ENCODE results near the gene ADM. TPM values are rescaled to one million over a fixed set of nuclear protein-coding genes. Genes with fewer than 3 reads are reported as not detected.

Gene ADM
- total and polyA plus RNA-seq, 2 donors (not counting 1 experiment from before 2014, with no cell fraction given), result 2.3 to 10.4 TPM

DNA sequence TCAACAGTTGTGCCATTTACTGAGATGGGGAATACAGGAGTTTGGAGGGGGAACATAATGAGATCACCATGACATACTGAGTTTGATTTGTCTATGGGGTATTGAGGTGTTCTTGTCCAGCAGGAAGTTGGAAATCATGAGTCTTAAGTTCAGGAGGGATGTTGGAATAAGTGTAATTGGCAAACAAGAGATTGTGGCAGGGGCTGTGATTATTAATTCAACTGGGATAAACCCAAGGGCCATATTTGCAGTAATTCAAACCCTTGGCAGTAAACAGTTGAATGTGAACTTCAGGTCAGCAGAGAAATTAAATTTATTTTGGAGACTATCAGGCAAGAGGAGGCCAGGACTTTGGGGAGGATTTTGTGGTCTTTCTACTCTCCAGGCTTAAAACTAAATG, 33.4 kb downstream of the ADM start:
- H3K4me1 ChIP-seq (ENCODE audit: control insufficient read depth in 2 of 2, insufficient read depth in 2 of 2, low read length in 2 of 2), result no peaks in the 10 kb centered on the region
- Mint-ChIP-seq H3K27me3 (peaks cover 36% of the 10 kb centered on the region), H3K27ac (no peak overlapping the region), H3K4me3 (no peak overlapping the region), H3K4me1 (no peaks in the 10 kb centered on the region), H3K9me3 (ENCODE audit: insufficient read depth) (no peaks in the 10 kb centered on the region)
- H4K20me1 ChIP-seq (ENCODE audit: control insufficient read depth, insufficient read depth, low read length, poor library complexity, severe bottlenecking), result no peaks in the 10 kb centered on the region
- no peaks in the 10 kb centered on the region for H3K36me3 ChIP-seq (replicated peaks in 1 of 2; ENCODE audit: control extremely low read depth in 1 of 2, control insufficient read depth in 1 of 2, extremely low read depth in 1 of 2, insufficient read depth in 2 of 2, low read length in 1 of 2)
- intact Hi-C loops (cut with micrococcal nuclease), result no loop called here
- H3K9me3 ChIP-seq (ENCODE audit: control extremely low read depth in 1 of 3, control insufficient read depth in 2 of 3, insufficient read depth in 1 of 3, low read length in 2 of 3), result no peaks in the 10 kb centered on the region
- ATAC-seq (ENCODE audit: low read depth), result no peak
- TF ChIP-seq, protein P1, sequence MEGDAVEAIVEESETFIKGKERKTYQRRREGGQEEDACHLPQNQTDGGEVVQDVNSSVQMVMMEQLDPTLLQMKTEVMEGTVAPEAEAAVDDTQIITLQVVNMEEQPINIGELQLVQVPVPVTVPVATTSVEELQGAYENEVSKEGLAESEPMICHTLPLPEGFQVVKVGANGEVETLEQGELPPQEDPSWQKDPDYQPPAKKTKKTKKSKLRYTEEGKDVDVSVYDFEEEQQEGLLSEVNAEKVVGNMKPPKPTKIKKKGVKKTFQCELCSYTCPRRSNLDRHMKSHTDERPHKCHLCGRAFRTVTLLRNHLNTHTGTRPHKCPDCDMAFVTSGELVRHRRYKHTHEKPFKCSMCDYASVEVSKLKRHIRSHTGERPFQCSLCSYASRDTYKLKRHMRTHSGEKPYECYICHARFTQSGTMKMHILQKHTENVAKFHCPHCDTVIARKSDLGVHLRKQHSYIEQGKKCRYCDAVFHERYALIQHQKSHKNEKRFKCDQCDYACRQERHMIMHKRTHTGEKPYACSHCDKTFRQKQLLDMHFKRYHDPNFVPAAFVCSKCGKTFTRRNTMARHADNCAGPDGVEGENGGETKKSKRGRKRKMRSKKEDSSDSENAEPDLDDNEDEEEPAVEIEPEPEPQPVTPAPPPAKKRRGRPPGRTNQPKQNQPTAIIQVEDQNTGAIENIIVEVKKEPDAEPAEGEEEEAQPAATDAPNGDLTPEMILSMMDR (IDR thresholded peaks at IDR 0.05), result no peak
- TF ChIP-seq EZH2 (IDR thresholded peaks at IDR 0.05; ENCODE audit: borderline replicate concordance, insufficient read depth, low read depth, low read length, poor library complexity, severe bottlenecking), result no peak
- H2AFZ ChIP-seq (ENCODE audit: insufficient read depth, low read depth, low read length, poor library complexity, severe bottlenecking), result no peak overlapping the region
- ChIA-PET POLR2A (no interaction called here), CTCF (no interaction called here)
- H3K27me3 ChIP-seq (replicated peaks in 1 of 4; ENCODE audit: control extremely low read depth in 1 of 4, control insufficient read depth in 3 of 4, insufficient read depth in 4 of 4, low read length in 3 of 4), result peaks cover 0 to 6% (median 0%) of the 10 kb centered on the region in 4 experiments
- H3K4me2 ChIP-seq (replicated peaks; ENCODE audit: low read depth, low read length, poor library complexity, severe bottlenecking), result no peak overlapping the region
- no peak overlapping the region for H3K27ac ChIP-seq (ENCODE audit: low read length in 2 of 2)
- no peak overlapping the region for H3K9ac ChIP-seq (ENCODE audit: low read length)
- H3K79me2 ChIP-seq (ENCODE audit: control insufficient read depth, insufficient read depth, low read length), result no peaks in the 10 kb centered on the region
- no peak overlapping the region for H3K4me3 ChIP-seq (ENCODE audit: control extremely low read depth in 1 of 5, extremely low read depth in 1 of 5, insufficient read depth in 1 of 5, low read depth in 2 of 5, low read length in 4 of 5)
- DNase-seq, result no peak

DNA sequence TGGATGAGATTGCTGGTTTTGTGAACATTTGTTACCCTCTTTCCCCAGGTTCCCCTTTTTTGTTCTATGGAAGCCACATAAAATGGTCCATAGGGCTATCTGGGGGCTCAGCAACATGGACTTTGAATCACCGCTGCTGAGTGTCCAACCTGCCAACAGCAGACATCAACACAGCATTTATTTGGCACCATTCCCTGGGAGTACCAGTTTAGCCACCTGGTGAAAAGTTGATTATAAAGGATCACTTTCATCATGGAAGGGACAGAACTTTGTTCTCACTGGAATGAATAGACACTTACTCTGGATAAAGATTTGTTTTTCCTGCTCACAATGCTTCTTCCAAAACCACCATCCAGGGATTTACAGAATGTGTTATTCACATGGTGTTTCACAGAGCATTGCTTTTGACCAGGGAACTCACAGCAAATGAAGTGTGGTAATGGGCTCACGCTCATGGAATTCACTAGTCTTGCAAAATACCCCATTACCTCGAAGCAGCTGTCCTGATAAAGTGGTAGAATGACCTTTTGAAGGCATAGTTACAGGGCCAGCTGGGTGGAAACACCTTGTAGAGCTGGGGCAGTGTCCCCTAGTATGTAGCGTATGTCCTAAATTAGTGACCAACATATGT, 43.9 kb downstream of the ADM start:
- ATAC-seq (ENCODE audit: low read depth) (no peak), DNase-seq (no peak)
- Histone ChIP-seq H3K36me3 (replicated peaks in 1 of 2; ENCODE audit: control extremely low read depth in 1 of 2, control insufficient read depth in 1 of 2, extremely low read depth in 1 of 2, insufficient read depth in 2 of 2, low read length in 1 of 2) (no peaks in the 10 kb centered on the region), H3K4me2 (replicated peaks; ENCODE audit: low read depth, low read length, poor library complexity, severe bottlenecking) (no peak overlapping the region), H4K20me1 (ENCODE audit: control insufficient read depth, insufficient read depth, low read length, poor library complexity, severe bottlenecking) (no peaks in the 10 kb centered on the region), H3K9me3 (ENCODE audit: control extremely low read depth in 1 of 3, control insufficient read depth in 2 of 3, insufficient read depth in 1 of 3, low read length in 2 of 3) (no peaks in the 10 kb centered on the region), H3K27me3 (replicated peaks in 1 of 4; ENCODE audit: control extremely low read depth in 1 of 4, control insufficient read depth in 3 of 4, insufficient read depth in 4 of 4, low read length in 3 of 4) (no peaks in the 10 kb centered on the region), H3K79me2 (ENCODE audit: control insufficient read depth, insufficient read depth, low read length) (no peaks in the 10 kb centered on the region), H3K4me1 (ENCODE audit: control insufficient read depth in 2 of 2, insufficient read depth in 2 of 2, low read length in 2 of 2) (no peaks in the 10 kb centered on the region), H3K9ac (ENCODE audit: low read length) (no peak overlapping the region), H3K27ac (ENCODE audit: low read length in 2 of 2) (no peak overlapping the region), H3K4me3 (ENCODE audit: control extremely low read depth in 1 of 5, extremely low read depth in 1 of 5, insufficient read depth in 1 of 5, low read depth in 2 of 5, low read length in 4 of 5) (no peak overlapping the region), H2AFZ (ENCODE audit: insufficient read depth, low read depth, low read length, poor library complexity, severe bottlenecking) (no peak overlapping the region)
- TF ChIP-seq, protein P1 (IDR thresholded peaks at IDR 0.05), result no peak
- no peak for TF ChIP-seq EZH2 (IDR thresholded peaks at IDR 0.05; ENCODE audit: borderline replicate concordance, insufficient read depth, low read depth, low read length, poor library complexity, severe bottlenecking)
- CTCF ChIA-PET, result no interaction called here
- intact Hi-C loops (cut with micrococcal nuclease), result no loop called here
- peaks cover 7% of the 10 kb centered on the region for H3K27me3 Mint-ChIP-seq
- no peaks in the 10 kb centered on the region for H3K9me3 Mint-ChIP-seq (ENCODE audit: insufficient read depth)
- 100% methylated on average over 1 of the region's 4 CpGs for WGBS (ENCODE audit: insufficient coverage)
- peaks cover 8% of the 10 kb centered on the region for H3K4me1 Mint-ChIP-seq
- no peak overlapping the region for H3K4me3 Mint-ChIP-seq
- H3K27ac Mint-ChIP-seq, result no peak overlapping the region
- POLR2A ChIA-PET, result no interaction called here
